Measurements from ENCODE around the gene MRRF. TPM values are rescaled to one million over a fixed set of nuclear protein-coding genes. Genes with fewer than 3 reads are reported as not detected.

MRRF gene
- total RNA-seq, 3 donors from 2014 or later = 46.5 to 65.2 (median 62.4) TPM

- DNase-seq (no peak), ATAC-seq (no peak)
- intact Hi-C loops (cut with DNase I, micrococcal nuclease) = no loop called here
- peaks cover 8% of the 10 kb centered on the region for H3K36me3 ChIP-seq (ENCODE audit: low read depth)
- no peak overlapping the region for H3K4me3 ChIP-seq
- peaks cover 19% of the 10 kb centered on the region for H3K4me1 ChIP-seq (ENCODE audit: low read depth)
- no peaks in the 10 kb centered on the region for H3K9me3 ChIP-seq
- no peak for TF ChIP-seq CTCF (IDR thresholded peaks at IDR 0.05)
These were observed 5.7 kb upstream of the MRRF start for GRCh38 chr9:122258886-122259415.

GRCh38 chr9:122261469-122261881, 3.2 kb upstream of the MRRF start:
- DNase-seq = peak; percentile 54 to 85 (median 61)
- peak; percentile 52 for ATAC-seq
- H3K9me3 ChIP-seq = no peaks in the 10 kb centered on the region
- H3K36me3 ChIP-seq (ENCODE audit: low read depth) = peaks cover 4% of the 10 kb centered on the region
- no peak overlapping the region for H3K4me3 ChIP-seq
- intact Hi-C loops (cut with DNase I, micrococcal nuclease) = no loop called here
- TF ChIP-seq CTCF (IDR thresholded peaks at IDR 0.05) = no peak
- peaks cover 25% of the 10 kb centered on the region for H3K4me1 ChIP-seq (ENCODE audit: low read depth)

- intact Hi-C loops (cut with DNase I, micrococcal nuclease) = no loop called here
- TF ChIP-seq CTCF (IDR thresholded peaks at IDR 0.05) = no peak
- DNase-seq (no peak), ATAC-seq (no peak)
- H3K36me3 ChIP-seq (ENCODE audit: low read depth) = peaks cover 4% of the 10 kb centered on the region
- peaks cover 25% of the 10 kb centered on the region for H3K4me1 ChIP-seq (ENCODE audit: low read depth)
- H3K4me3 ChIP-seq = no peak overlapping the region
- no peaks in the 10 kb centered on the region for H3K9me3 ChIP-seq
These were observed 2.6 kb upstream of the MRRF start for GRCh38 chr9:122262073-122262472.

GRCh38 chr9:122263699-122264349, 858 bp upstream of the MRRF start:
- no peak for ATAC-seq
- intact Hi-C loops (cut with DNase I, micrococcal nuclease) = no loop called here

GRCh38 chr9:122265149-122265915, 650 bp downstream of the MRRF start:
- TF ChIP-seq CTCF (IDR thresholded peaks at IDR 0.05) = no peak
- Histone ChIP-seq H3K36me3 (ENCODE audit: low read depth) (no peaks in the 10 kb centered on the region), H3K9me3 (no peaks in the 10 kb centered on the region), H3K4me3 (peak overlapping the region; percentile 69), H3K4me1 (ENCODE audit: low read depth) (peaks cover 25% of the 10 kb centered on the region)
- intact Hi-C loops (cut with DNase I, micrococcal nuclease) = no loop called here
- peak; percentile 60 for ATAC-seq
- peak in 1 of 3 donors; percentile 43 for DNase-seq

More at GRCh38 chr9:122263699-122264349, 858 bp upstream of the MRRF start:
- Histone ChIP-seq H3K36me3 (ENCODE audit: low read depth) (peaks cover 4% of the 10 kb centered on the region), H3K4me3 (peak overlapping the region; percentile 69), H3K4me1 (ENCODE audit: low read depth) (peaks cover 25% of the 10 kb centered on the region), H3K9me3 (no peaks in the 10 kb centered on the region)
- TF ChIP-seq CTCF (IDR thresholded peaks at IDR 0.05) = no peak
- peak in 1 of 3 donors; percentile 19 for DNase-seq
